ENCODE measurements around the gene SH3TC2. TPM values are rescaled to one million over a fixed set of nuclear protein-coding genes. Genes with fewer than 3 reads are reported as not detected.

SH3TC2 gene
- total and polyA plus RNA-seq, 4 donors: 1.1 to 2.9 TPM; not detected in 2

GRCh38 chr5:149071216-149071615 is 8.4 kb upstream of the SH3TC2 start:
- Histone ChIP-seq H3K36me3 (ENCODE audit: control insufficient read depth in 1 of 2, insufficient read depth in 2 of 2, low read length in 1 of 2) (peaks cover 0 to 1% of the 10 kb centered on the region in 2 donors), H3K4me1 (ENCODE audit: control insufficient read depth in 1 of 2, insufficient read depth in 2 of 2, low read length in 2 of 2) (no peaks in the 10 kb centered on the region), H3K4me3 (ENCODE audit: low read length in 2 of 2) (no peak overlapping the region), H3K9me3 (ENCODE audit: control insufficient read depth, low read length) (peaks cover 2% of the 10 kb centered on the region), H3K27me3 (ENCODE audit: control insufficient read depth in 1 of 2, insufficient read depth in 2 of 2, low read length in 1 of 2) (no peaks in the 10 kb centered on the region), H3K27ac (ENCODE audit: low read depth in 1 of 2, low read length in 2 of 2) (no peak overlapping the region)
- intact Hi-C loops (cut with DNase I): no loop called here
- no peak for DNase-seq
- ATAC-seq (ENCODE audit: low FRiP score): no peak
- 71 to 97% methylated on average over 1 of the region's 1 CpG for WGBS, 2 donors

GRCh38 chr5:149069711-149070110 is 6.8 kb upstream of the SH3TC2 start:
- H3K4me3 ChIP-seq (ENCODE audit: low read length in 2 of 2): no peak overlapping the region
- H3K27me3 ChIP-seq (ENCODE audit: control insufficient read depth in 1 of 2, insufficient read depth in 2 of 2, low read length in 1 of 2): no peaks in the 10 kb centered on the region
- DNase-seq (no peak), ATAC-seq (ENCODE audit: low FRiP score) (no peak)
- peaks cover 0 to 1% of the 10 kb centered on the region in 2 donors for H3K36me3 ChIP-seq (ENCODE audit: control insufficient read depth in 1 of 2, insufficient read depth in 2 of 2, low read length in 1 of 2)
- WGBS, 2 donors: 84 to 87% methylated on average over 2 of the region's 2 CpGs
- no peak overlapping the region for H3K27ac ChIP-seq (ENCODE audit: low read depth in 1 of 2, low read length in 2 of 2)
- intact Hi-C loops (cut with DNase I): no loop called here
- peaks cover 2% of the 10 kb centered on the region for H3K9me3 ChIP-seq (ENCODE audit: control insufficient read depth, low read length)
- H3K4me1 ChIP-seq (ENCODE audit: control insufficient read depth in 1 of 2, insufficient read depth in 2 of 2, low read length in 2 of 2): no peaks in the 10 kb centered on the region

GRCh38 chr5:149063896-149064478 is 1.1 kb upstream of the SH3TC2 start:
- Histone ChIP-seq H3K4me3 (ENCODE audit: low read length in 2 of 2) (no peak overlapping the region), H3K27ac (ENCODE audit: low read depth in 1 of 2, low read length in 2 of 2) (no peak overlapping the region), H3K9me3 (ENCODE audit: control insufficient read depth, low read length) (peaks cover 2% of the 10 kb centered on the region), H3K36me3 (ENCODE audit: control insufficient read depth in 1 of 2, insufficient read depth in 2 of 2, low read length in 1 of 2) (peaks cover 0 to 1% of the 10 kb centered on the region in 2 donors), H3K27me3 (ENCODE audit: control insufficient read depth in 1 of 2, insufficient read depth in 2 of 2, low read length in 1 of 2) (no peaks in the 10 kb centered on the region), H3K4me1 (ENCODE audit: control insufficient read depth in 1 of 2, insufficient read depth in 2 of 2, low read length in 2 of 2) (peaks cover 0 to 4% of the 10 kb centered on the region in 2 donors)
- no peak for ATAC-seq (ENCODE audit: low FRiP score)
- no peak for DNase-seq
- intact Hi-C loops (cut with DNase I): no loop called here
- 82 to 85% methylated on average over 2 of the region's 2 CpGs for WGBS, 2 donors

GRCh38 chr5:149062371-149063016 is 368 bp downstream of the SH3TC2 start:
- Histone ChIP-seq H3K27me3 (ENCODE audit: control insufficient read depth in 1 of 2, insufficient read depth in 2 of 2, low read length in 1 of 2) (peaks cover 0 to 2% of the 10 kb centered on the region in 2 donors), H3K4me1 (ENCODE audit: control insufficient read depth in 1 of 2, insufficient read depth in 2 of 2, low read length in 2 of 2) (peaks cover 0 to 4% of the 10 kb centered on the region in 2 donors), H3K27ac (ENCODE audit: low read depth in 1 of 2, low read length in 2 of 2) (no peak overlapping the region), H3K4me3 (ENCODE audit: low read length in 2 of 2) (no peak overlapping the region), H3K36me3 (ENCODE audit: control insufficient read depth in 1 of 2, insufficient read depth in 2 of 2, low read length in 1 of 2) (no peaks in the 10 kb centered on the region), H3K9me3 (ENCODE audit: control insufficient read depth, low read length) (peaks cover 2% of the 10 kb centered on the region)
- DNase-seq (peak in 1 of 2 donors; percentile 59), ATAC-seq (ENCODE audit: low FRiP score) (peak; percentile 56)
- WGBS, 2 donors: 54 to 57% methylated on average over 3 of the region's 3 CpGs
- intact Hi-C loops (cut with DNase I): no loop called here

- ATAC-seq (ENCODE audit: low FRiP score) (no peak), DNase-seq (no peak)
- peaks cover 0 to 4% of the 10 kb centered on the region in 2 donors for H3K4me1 ChIP-seq (ENCODE audit: control insufficient read depth in 1 of 2, insufficient read depth in 2 of 2, low read length in 2 of 2)
- intact Hi-C loops (cut with DNase I): no loop called here
- H3K27ac ChIP-seq (ENCODE audit: low read depth in 1 of 2, low read length in 2 of 2): no peak overlapping the region
- H3K36me3 ChIP-seq (ENCODE audit: control insufficient read depth in 1 of 2, insufficient read depth in 2 of 2, low read length in 1 of 2): no peaks in the 10 kb centered on the region
- 85 to 91% methylated on average over 4 of the region's 4 CpGs for WGBS, 2 donors
- no peak overlapping the region for H3K4me3 ChIP-seq (ENCODE audit: low read length in 2 of 2)
- H3K9me3 ChIP-seq (ENCODE audit: control insufficient read depth, low read length): no peaks in the 10 kb centered on the region
- H3K27me3 ChIP-seq (ENCODE audit: control insufficient read depth in 1 of 2, insufficient read depth in 2 of 2, low read length in 1 of 2): peaks cover 0 to 2% of the 10 kb centered on the region in 2 donors
Measured at GRCh38 chr5:149061341-149061740, 1.5 kb downstream of the SH3TC2 start.

- no peaks in the 10 kb centered on the region for H3K9me3 ChIP-seq (ENCODE audit: control insufficient read depth, low read length)
- H3K4me1 ChIP-seq (ENCODE audit: control insufficient read depth in 1 of 2, insufficient read depth in 2 of 2, low read length in 2 of 2): peaks cover 0 to 4% of the 10 kb centered on the region in 2 donors
- WGBS, 2 donors: 14 to 21% methylated on average over 1 of the region's 1 CpG
- ATAC-seq (ENCODE audit: low FRiP score): no peak
- H3K36me3 ChIP-seq (ENCODE audit: control insufficient read depth in 1 of 2, insufficient read depth in 2 of 2, low read length in 1 of 2): no peaks in the 10 kb centered on the region
- H3K4me3 ChIP-seq (ENCODE audit: low read length in 2 of 2): no peak overlapping the region
- peaks cover 0 to 2% of the 10 kb centered on the region in 2 donors for H3K27me3 ChIP-seq (ENCODE audit: control insufficient read depth in 1 of 2, insufficient read depth in 2 of 2, low read length in 1 of 2)
- DNase-seq: no peak
- intact Hi-C loops (cut with DNase I): no loop called here
- no peak overlapping the region for H3K27ac ChIP-seq (ENCODE audit: low read depth in 1 of 2, low read length in 2 of 2)
Measured at GRCh38 chr5:149060325-149060724, 2.5 kb downstream of the SH3TC2 start.

- 67 to 74% methylated on average over 3 of the region's 3 CpGs for WGBS, 2 donors
- Histone ChIP-seq H3K36me3 (ENCODE audit: control insufficient read depth in 1 of 2, insufficient read depth in 2 of 2, low read length in 1 of 2) (no peaks in the 10 kb centered on the region), H3K9me3 (ENCODE audit: control insufficient read depth, low read length) (no peaks in the 10 kb centered on the region), H3K4me3 (ENCODE audit: low read length in 2 of 2) (no peak overlapping the region), H3K27ac (ENCODE audit: low read depth in 1 of 2, low read length in 2 of 2) (no peak overlapping the region), H3K27me3 (ENCODE audit: control insufficient read depth in 1 of 2, insufficient read depth in 2 of 2, low read length in 1 of 2) (peaks cover 0 to 2% of the 10 kb centered on the region in 2 donors), H3K4me1 (ENCODE audit: control insufficient read depth in 1 of 2, insufficient read depth in 2 of 2, low read length in 2 of 2) (peaks cover 0 to 4% of the 10 kb centered on the region in 2 donors)
- no peak for ATAC-seq (ENCODE audit: low FRiP score)
- DNase-seq: no peak
- intact Hi-C loops (cut with DNase I): no loop called here
Measured at GRCh38 chr5:149056616-149057165, 6.2 kb downstream of the SH3TC2 start.

GRCh38 chr5:149054416-149054815 is 8.4 kb downstream of the SH3TC2 start:
- H3K27ac ChIP-seq (ENCODE audit: low read depth in 1 of 2, low read length in 2 of 2): no peak overlapping the region
- peaks cover 0 to 2% of the 10 kb centered on the region in 2 donors for H3K27me3 ChIP-seq (ENCODE audit: control insufficient read depth in 1 of 2, insufficient read depth in 2 of 2, low read length in 1 of 2)
- ATAC-seq (ENCODE audit: low FRiP score): no peak
- no peaks in the 10 kb centered on the region for H3K36me3 ChIP-seq (ENCODE audit: control insufficient read depth in 1 of 2, insufficient read depth in 2 of 2, low read length in 1 of 2)
- WGBS, 2 donors: 85 to 86% methylated on average over 2 of the region's 2 CpGs
- intact Hi-C loops (cut with DNase I): no loop called here
- no peak for DNase-seq
- no peak overlapping the region for H3K4me3 ChIP-seq (ENCODE audit: low read length in 2 of 2)
- peaks cover 2% of the 10 kb centered on the region for H3K9me3 ChIP-seq (ENCODE audit: control insufficient read depth, low read length)
- peaks cover 0 to 4% of the 10 kb centered on the region in 2 donors for H3K4me1 ChIP-seq (ENCODE audit: control insufficient read depth in 1 of 2, insufficient read depth in 2 of 2, low read length in 2 of 2)

Data from aorta (tissue), 5 donors.